Loucy (cell line): ENCODE results near the gene AHR.

Source experiments
- H2AFZ ChIP-seq: fragments of 200-600 bp; sonication (generic); 2 replicates; pipeline ENCODE4 v1.6.0; 2016; ENCODE audit warnings: antibody characterized with exemption, mild to moderate bottlenecking, low read length, moderate library complexity
- H3F3A ChIP-seq: fragments of 200-600 bp; 2 replicates; pipeline ENCODE4 v1.6.0; 2016; ENCODE audit warnings: antibody characterized with exemption, low read depth, mild to moderate bottlenecking
- H3K27me3 ChIP-seq: fragments of 200-600 bp; sonication (generic); 2 replicates; pipeline ENCODE4 v1.6.1; 2014; ENCODE audit warnings: low read length, mild to moderate bottlenecking; ENCODE audit not compliant: insufficient read depth, poor library complexity, severe bottlenecking
- H3K36me3 ChIP-seq: fragments of 200-600 bp; sonication (generic); 2 replicates; pipeline ENCODE4 v1.6.1; 2016; ENCODE audit warnings: low read length; ENCODE audit not compliant: insufficient read depth
- H3K4me1 ChIP-seq: fragments of 200-600 bp; sonication (generic); 2 replicates; pipeline ENCODE4 v1.5.1; 2014; ENCODE audit warnings: low read length, mild to moderate bottlenecking; ENCODE audit not compliant: insufficient read depth, poor library complexity, severe bottlenecking
- H3K4me2 ChIP-seq: fragments of 200-600 bp; sonication (generic); 2 replicates; pipeline ENCODE4 v1.6.0; 2014; ENCODE audit warnings: antibody characterized with exemption, low read length, low read depth, mild to moderate bottlenecking; ENCODE audit not compliant: poor library complexity, severe bottlenecking
- H3K4me3 ChIP-seq: fragments of 200-600 bp; sonication (generic); 2 replicates; pipeline ENCODE4 v1.5.1; 2014; ENCODE audit warnings: low read length, mild to moderate bottlenecking, mixed read lengths; ENCODE audit not compliant: poor library complexity, severe bottlenecking
- H3K79me2 ChIP-seq: fragments of 200-600 bp; sonication (generic); 2 replicates; pipeline ENCODE4 v1.6.1; 2014; ENCODE audit warnings: low read length; ENCODE audit not compliant: insufficient read depth
- H3K9ac ChIP-seq: fragments of 200-600 bp; sonication (generic); 2 replicates; pipeline ENCODE4 v1.6.0; 2014; ENCODE audit warnings: mild to moderate bottlenecking, low read depth, low read length, moderate library complexity; ENCODE audit not compliant: poor library complexity, severe bottlenecking
- H3K9me2 ChIP-seq: fragments of 200-600 bp; sonication (generic); replicated peaks from 2 replicates; pipeline ENCODE4 v1.6.1; 2016; ENCODE audit warnings: low read depth, low read length, mixed read lengths
- H3K9me3 ChIP-seq: fragments of 200-600 bp; sonication (generic); 2 replicates; pipeline ENCODE4 v1.6.1; 2014; ENCODE audit warnings: mild to moderate bottlenecking, antibody characterized with exemption, low read length, low read depth; ENCODE audit not compliant: insufficient read depth
- H4K20me1 ChIP-seq: fragments of 200-600 bp; sonication (generic); 2 replicates; pipeline ENCODE4 v1.6.0; 2014; ENCODE audit warnings: antibody characterized with exemption, low read length, mild to moderate bottlenecking; ENCODE audit not compliant: insufficient read depth, poor library complexity, severe bottlenecking
- EZH2phosphoT487 ChIP-seq: fragments of 200-600 bp; IDR thresholded peaks from 2 replicates; pipeline ENCODE4 v1.6.1; 2018; ENCODE audit warnings: antibody characterized with exemption, mild to moderate bottlenecking, moderate library complexity, borderline replicate concordance
- TF ChIP-seq, protein P1 (sequence below): fragments of 200-600 bp; sonication (generic); conservative IDR thresholded peaks from 2 replicates; pipeline ENCODE4 v1.5.1; 2014; ENCODE audit warnings: mild to moderate bottlenecking, antibody characterized with exemption, low read length

AHR gene

DNA sequence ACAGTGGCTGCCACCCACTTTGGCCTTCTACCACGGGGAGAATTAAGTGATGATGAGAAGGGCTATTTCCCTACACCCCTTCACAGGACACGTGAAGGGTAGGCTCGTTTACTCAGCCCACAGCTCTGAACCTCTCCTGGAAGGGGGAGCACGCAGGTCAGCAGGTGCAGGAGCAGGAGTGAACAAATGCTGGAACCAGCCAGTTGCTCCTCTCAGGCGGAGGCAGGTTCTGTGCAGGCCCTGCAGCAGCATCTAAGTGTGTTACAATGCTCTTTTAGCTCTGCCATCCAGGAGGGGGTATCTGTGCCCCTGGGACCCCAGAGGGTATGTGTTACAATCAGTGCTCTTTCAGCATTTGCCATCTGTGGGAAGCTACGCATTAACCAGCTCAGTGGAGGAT lies 61.2 kb downstream of the AHR start:
- H2AFZ ChIP-seq = no peak overlapping the region
- no peaks in the 10 kb centered on the region for H3K9me2 ChIP-seq
- TF ChIP-seq, protein P1, sequence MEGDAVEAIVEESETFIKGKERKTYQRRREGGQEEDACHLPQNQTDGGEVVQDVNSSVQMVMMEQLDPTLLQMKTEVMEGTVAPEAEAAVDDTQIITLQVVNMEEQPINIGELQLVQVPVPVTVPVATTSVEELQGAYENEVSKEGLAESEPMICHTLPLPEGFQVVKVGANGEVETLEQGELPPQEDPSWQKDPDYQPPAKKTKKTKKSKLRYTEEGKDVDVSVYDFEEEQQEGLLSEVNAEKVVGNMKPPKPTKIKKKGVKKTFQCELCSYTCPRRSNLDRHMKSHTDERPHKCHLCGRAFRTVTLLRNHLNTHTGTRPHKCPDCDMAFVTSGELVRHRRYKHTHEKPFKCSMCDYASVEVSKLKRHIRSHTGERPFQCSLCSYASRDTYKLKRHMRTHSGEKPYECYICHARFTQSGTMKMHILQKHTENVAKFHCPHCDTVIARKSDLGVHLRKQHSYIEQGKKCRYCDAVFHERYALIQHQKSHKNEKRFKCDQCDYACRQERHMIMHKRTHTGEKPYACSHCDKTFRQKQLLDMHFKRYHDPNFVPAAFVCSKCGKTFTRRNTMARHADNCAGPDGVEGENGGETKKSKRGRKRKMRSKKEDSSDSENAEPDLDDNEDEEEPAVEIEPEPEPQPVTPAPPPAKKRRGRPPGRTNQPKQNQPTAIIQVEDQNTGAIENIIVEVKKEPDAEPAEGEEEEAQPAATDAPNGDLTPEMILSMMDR = no peak
- TF ChIP-seq EZH2phosphoT487 = no peak
- peaks cover 17% of the 10 kb centered on the region for H3K4me1 ChIP-seq
- no peaks in the 10 kb centered on the region for H3F3A ChIP-seq
- H3K4me2 ChIP-seq = no peak overlapping the region
- no peak overlapping the region for H3K4me3 ChIP-seq
- no peaks in the 10 kb centered on the region for H3K9me3 ChIP-seq
- no peaks in the 10 kb centered on the region for H3K27me3 ChIP-seq
- H3K79me2 ChIP-seq = no peaks in the 10 kb centered on the region
- H4K20me1 ChIP-seq = no peaks in the 10 kb centered on the region
- H3K36me3 ChIP-seq = no peaks in the 10 kb centered on the region
- H3K9ac ChIP-seq = no peak overlapping the region

DNA sequence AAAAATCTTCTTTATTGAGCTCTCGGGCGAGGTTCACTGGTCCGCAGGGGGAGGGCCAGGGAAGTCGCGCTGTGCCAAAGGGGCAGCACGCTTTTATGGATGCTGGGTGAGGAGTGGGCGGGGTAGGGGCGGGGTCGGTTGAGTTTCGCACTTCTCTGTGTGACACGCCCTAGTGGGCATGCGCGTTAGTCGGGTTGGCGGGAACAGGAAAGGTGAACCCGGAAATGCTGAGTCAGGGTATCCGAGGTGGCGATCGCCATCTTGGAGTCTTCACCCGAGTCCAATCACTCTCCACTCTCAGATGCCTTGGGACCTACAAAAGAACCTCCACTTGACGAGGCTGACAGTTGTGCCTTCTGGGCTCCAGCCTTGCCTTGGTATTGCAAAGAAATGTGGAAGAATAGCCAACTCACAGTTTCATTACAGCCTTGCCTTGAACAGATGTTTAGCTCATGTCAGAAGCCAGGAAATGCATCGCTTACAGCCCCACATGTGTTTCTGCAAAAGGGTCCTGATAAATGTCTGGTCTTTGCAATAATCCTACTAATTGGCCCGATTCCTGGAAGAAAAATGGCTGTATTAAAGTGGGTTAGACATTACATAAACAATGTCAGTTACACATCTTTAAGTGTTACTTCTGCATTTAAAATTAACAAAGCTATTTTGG lies 64.1 kb downstream of the AHR start:
- Histone ChIP-seq H3K36me3 (no peaks in the 10 kb centered on the region), H3K9me3 (no peaks in the 10 kb centered on the region), H3K27me3 (no peaks in the 10 kb centered on the region), H3K9ac (no peak overlapping the region), H3K9me2 (no peaks in the 10 kb centered on the region), H2AFZ (no peak overlapping the region), H3K4me1 (peaks cover 30% of the 10 kb centered on the region), H3F3A (no peaks in the 10 kb centered on the region), H3K79me2 (no peaks in the 10 kb centered on the region), H3K4me3 (no peak overlapping the region), H4K20me1 (no peaks in the 10 kb centered on the region), H3K4me2 (no peak overlapping the region)
- TF ChIP-seq, protein P1 = no peak
- TF ChIP-seq EZH2phosphoT487 = no peak

DNA sequence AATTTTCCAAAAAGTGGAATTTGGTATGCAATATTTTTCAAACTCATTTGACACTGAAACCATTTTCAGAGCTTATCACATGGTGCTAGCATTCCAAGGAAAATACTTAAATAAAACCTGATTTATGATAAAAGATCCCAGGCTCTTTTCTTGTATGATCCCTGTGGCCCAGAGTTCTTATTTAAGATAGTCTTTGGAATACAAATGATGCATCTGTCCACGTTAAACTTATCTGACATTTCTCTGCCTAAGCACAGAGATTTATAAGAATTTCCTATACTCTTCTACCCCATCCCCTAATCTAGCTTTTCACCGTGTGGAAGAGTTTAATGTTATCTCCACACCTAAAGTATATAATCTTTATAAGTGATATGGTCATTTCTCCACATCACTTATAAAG lies 66.2 kb downstream of the AHR start:
- TF ChIP-seq, protein P1 = no peak
- TF ChIP-seq EZH2phosphoT487 = no peak
- Histone ChIP-seq H3K4me1 (peaks cover 30% of the 10 kb centered on the region), H3K9me3 (no peaks in the 10 kb centered on the region), H3K9ac (no peak overlapping the region), H3K79me2 (no peaks in the 10 kb centered on the region), H4K20me1 (no peaks in the 10 kb centered on the region), H3K4me2 (no peak overlapping the region), H3K9me2 (no peaks in the 10 kb centered on the region), H3F3A (no peaks in the 10 kb centered on the region), H3K36me3 (no peaks in the 10 kb centered on the region), H3K27me3 (no peaks in the 10 kb centered on the region), H2AFZ (no peak overlapping the region), H3K4me3 (no peak overlapping the region)
